HG02610 (cell line): ENCODE measurements around the gene PDE2A.
"Not testable (repeated sequence)": the region's sequence is repeated elsewhere in the genome, so short reads cannot be mapped to it uniquely, and the experiment has no call there.

Experiments used
- ATAC-seq: cut with Tn5 transposase; IDR thresholded peaks from one replicate; pipeline ENCODE4 v1.9.1; 2021; ENCODE audit warnings: mild to moderate bottlenecking, moderate library complexity; ENCODE audit not compliant: unreplicated experiment

PDE2A gene

GRCh38 chr11:72580642-72580950 is 93.6 kb downstream of the PDE2A start:
- ATAC-seq, result no peak

- no peak for ATAC-seq
These were observed 94.2 kb downstream of the PDE2A start for GRCh38 chr11:72579816-72580641.

GRCh38 chr11:72578991-72579815 is 95.0 kb downstream of the PDE2A start:
- no peak for ATAC-seq

- ATAC-seq, result no peak
These were observed 95.7 kb downstream of the PDE2A start for GRCh38 chr11:72578566-72578965.

- ATAC-seq, result no peak
These were observed 96.2 kb downstream of the PDE2A start for GRCh38 chr11:72578051-72578450.

GRCh38 chr11:72577271-72577721 is 96.9 kb downstream of the PDE2A start:
- no peak for ATAC-seq

- ATAC-seq, result no peak
These were observed 97.6 kb downstream of the PDE2A start for GRCh38 chr11:72576661-72577060.

GRCh38 chr11:72576243-72576595 is 98.0 kb downstream of the PDE2A start:
- no peak for ATAC-seq

GRCh38 chr11:72575533-72576242 is 98.5 kb downstream of the PDE2A start:
- no peak for ATAC-seq

GRCh38 chr11:72574548-72575460 is 99.4 kb downstream of the PDE2A start:
- no peak for ATAC-seq

- ATAC-seq, result no peak
These were observed 100.3 kb downstream of the PDE2A start for GRCh38 chr11:72573855-72574445.

- ATAC-seq, result no peak
These were observed 101.0 kb downstream of the PDE2A start for GRCh38 chr11:72573072-72573854.

GRCh38 chr11:72572540-72572939 is 101.7 kb downstream of the PDE2A start:
- not testable (repeated sequence) for ATAC-seq

GRCh38 chr11:72570893-72571661 is 103.1 kb downstream of the PDE2A start:
- ATAC-seq, result no peak

- ATAC-seq, result no peak
These were observed 104.0 kb downstream of the PDE2A start for GRCh38 chr11:72569966-72570892.

GRCh38 chr11:72568861-72569260 is 105.4 kb downstream of the PDE2A start:
- ATAC-seq, result no peak

GRCh38 chr11:72562431-72562830 is 111.8 kb downstream of the PDE2A start:
- ATAC-seq, result no peak

- ATAC-seq, result no peak
These were observed 112.4 kb downstream of the PDE2A start for GRCh38 chr11:72561856-72562255.
